ENCODE results near the gene BORCS6. TPM values are rescaled to one million over a fixed set of nuclear protein-coding genes. Genes with fewer than 3 reads are reported as not detected.

The BORCS6 gene
- total and polyA plus RNA-seq, 2 experiments from 2014 or later = 1.8 to 7.1 TPM

DNA sequence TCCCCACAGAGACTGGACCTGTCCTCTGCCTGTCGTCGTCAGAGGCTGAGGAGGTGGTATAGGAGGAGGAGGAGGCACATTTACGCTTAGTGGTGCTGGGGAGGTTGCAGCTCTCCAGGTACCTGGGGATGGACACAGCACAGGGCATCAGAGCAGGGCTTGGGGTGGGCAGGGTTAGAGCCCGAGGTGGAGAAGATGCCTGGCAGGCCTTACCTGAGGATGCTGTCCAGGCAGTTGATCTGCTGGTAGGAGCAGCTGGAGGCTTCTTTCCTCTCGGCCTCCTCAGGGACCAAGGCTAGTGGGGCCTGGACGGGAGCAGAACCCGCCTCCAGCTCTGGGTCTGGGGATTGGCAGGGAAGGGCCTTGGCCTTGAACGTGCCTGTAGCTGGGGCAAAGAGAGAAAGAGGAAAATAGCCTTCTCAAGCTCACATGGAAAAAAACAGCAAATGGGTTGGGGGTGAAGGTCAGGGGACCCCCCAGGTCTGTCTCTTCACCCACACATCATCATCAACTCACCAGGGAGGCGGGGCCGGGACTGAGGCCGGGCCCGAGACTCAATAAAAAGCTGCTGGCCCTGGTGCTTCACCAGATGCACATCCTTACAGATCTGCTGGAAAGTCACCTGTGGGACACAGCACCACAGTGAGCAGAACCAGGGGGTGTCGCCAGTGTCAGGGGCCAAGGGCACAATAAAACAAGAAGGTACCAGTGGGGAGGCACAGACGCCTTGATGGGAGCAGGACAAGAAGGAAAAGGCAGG lies 43.4 kb downstream of the BORCS6 start:
- Mint-ChIP-seq H3K27me3 (ENCODE audit: insufficient read depth, low read depth, poor library complexity) (peaks cover 9% of the 10 kb centered on the region), H3K4me1 (no peaks in the 10 kb centered on the region), H3K4me3 (no peak overlapping the region), H3K9me3 (no peaks in the 10 kb centered on the region), H3K27ac (no peak overlapping the region), H3K36me3 (ENCODE audit: low read depth) (peaks cover 43% of the 10 kb centered on the region)
- no peaks in the 10 kb centered on the region; the same call in 1 of the 2 replicates for H3K36me3 ChIP-seq (ENCODE audit: insufficient read depth)
- DNase-seq (ENCODE audit: low spot score) (no peak), ATAC-seq (no peak)
- peaks cover 11% of the 10 kb centered on the region; the same call in 1 of the 2 replicates for H3F3A ChIP-seq (replicated peaks; ENCODE audit: low read depth)
- H3K4me1 ChIP-seq (ENCODE audit: insufficient read depth) = no peaks in the 10 kb centered on the region
- TF ChIP-seq, protein P1, sequence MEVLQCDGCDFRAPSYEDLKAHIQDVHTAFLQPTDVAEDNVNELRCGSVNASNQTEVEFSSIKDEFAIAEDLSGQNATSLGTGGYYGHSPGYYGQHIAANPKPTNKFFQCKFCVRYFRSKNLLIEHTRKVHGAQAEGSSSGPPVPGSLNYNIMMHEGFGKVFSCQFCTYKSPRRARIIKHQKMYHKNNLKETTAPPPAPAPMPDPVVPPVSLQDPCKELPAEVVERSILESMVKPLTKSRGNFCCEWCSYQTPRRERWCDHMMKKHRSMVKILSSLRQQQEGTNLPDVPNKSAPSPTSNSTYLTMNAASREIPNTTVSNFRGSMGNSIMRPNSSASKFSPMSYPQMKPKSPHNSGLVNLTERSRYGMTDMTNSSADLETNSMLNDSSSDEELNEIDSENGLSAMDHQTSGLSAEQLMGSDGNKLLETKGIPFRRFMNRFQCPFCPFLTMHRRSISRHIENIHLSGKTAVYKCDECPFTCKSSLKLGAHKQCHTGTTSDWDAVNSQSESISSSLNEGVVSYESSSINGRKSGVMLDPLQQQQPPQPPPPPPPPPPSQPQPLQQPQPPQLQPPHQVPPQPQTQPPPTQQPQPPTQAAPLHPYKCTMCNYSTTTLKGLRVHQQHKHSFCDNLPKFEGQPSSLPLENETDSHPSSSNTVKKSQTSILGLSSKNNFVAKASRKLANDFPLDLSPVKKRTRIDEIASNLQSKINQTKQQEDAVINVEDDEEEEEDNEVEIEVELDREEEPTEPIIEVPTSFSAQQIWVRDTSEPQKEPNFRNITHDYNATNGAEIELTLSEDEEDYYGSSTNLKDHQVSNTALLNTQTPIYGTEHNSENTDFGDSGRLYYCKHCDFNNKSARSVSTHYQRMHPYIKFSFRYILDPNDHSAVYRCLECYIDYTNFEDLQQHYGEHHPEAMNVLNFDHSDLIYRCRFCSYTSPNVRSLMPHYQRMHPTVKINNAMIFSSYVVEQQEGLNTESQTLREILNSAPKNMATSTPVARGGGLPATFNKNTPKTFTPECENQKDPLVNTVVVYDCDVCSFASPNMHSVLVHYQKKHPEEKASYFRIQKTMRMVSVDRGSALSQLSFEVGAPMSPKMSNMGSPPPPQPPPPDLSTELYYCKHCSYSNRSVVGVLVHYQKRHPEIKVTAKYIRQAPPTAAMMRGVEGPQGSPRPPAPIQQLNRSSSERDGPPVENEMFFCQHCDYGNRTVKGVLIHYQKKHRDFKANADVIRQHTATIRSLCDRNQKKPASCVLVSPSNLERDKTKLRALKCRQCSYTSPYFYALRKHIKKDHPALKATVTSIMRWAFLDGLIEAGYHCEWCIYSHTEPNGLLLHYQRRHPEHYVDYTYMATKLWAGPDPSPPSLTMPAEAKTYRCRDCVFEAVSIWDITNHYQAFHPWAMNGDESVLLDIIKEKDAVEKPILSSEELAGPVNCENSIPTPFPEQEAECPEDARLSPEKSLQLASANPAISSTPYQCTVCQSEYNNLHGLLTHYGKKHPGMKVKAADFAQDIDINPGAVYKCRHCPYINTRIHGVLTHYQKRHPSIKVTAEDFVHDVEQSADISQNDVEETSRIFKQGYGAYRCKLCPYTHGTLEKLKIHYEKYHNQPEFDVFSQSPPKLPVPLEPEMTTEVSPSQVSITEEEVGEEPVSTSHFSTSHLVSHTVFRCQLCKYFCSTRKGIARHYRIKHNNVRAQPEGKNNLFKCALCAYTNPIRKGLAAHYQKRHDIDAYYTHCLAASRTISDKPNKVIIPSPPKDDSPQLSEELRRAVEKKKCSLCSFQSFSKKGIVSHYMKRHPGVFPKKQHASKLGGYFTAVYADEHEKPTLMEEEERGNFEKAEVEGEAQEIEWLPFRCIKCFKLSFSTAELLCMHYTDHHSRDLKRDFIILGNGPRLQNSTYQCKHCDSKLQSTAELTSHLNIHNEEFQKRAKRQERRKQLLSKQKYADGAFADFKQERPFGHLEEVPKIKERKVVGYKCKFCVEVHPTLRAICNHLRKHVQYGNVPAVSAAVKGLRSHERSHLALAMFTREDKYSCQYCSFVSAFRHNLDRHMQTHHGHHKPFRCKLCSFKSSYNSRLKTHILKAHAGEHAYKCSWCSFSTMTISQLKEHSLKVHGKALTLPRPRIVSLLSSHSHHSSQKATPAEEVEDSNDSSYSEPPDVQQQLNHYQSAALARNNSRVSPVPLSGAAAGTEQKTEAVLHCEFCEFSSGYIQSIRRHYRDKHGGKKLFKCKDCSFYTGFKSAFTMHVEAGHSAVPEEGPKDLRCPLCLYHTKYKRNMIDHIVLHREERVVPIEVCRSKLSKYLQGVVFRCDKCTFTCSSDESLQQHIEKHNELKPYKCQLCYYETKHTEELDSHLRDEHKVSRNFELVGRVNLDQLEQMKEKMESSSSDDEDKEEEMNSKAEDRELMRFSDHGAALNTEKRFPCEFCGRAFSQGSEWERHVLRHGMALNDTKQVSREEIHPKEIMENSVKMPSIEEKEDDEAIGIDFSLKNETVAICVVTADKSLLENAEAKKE (CRISPR knock-in tag; IDR thresholded peaks at IDR 0.05) = no peak
- no peak for TF ChIP-seq POLR2AphosphoS5 (IDR thresholded peaks at IDR 0.05; ENCODE audit: low read depth)
- TF ChIP-seq ZNF331 (CRISPR knock-in tag; IDR thresholded peaks at IDR 0.05; ENCODE audit: low read depth) = no peak
- no peak for TF ChIP-seq EZH2phosphoT487 (IDR thresholded peaks at IDR 0.05; ENCODE audit: unreplicated experiment)
- TF ChIP-seq, protein P2, sequence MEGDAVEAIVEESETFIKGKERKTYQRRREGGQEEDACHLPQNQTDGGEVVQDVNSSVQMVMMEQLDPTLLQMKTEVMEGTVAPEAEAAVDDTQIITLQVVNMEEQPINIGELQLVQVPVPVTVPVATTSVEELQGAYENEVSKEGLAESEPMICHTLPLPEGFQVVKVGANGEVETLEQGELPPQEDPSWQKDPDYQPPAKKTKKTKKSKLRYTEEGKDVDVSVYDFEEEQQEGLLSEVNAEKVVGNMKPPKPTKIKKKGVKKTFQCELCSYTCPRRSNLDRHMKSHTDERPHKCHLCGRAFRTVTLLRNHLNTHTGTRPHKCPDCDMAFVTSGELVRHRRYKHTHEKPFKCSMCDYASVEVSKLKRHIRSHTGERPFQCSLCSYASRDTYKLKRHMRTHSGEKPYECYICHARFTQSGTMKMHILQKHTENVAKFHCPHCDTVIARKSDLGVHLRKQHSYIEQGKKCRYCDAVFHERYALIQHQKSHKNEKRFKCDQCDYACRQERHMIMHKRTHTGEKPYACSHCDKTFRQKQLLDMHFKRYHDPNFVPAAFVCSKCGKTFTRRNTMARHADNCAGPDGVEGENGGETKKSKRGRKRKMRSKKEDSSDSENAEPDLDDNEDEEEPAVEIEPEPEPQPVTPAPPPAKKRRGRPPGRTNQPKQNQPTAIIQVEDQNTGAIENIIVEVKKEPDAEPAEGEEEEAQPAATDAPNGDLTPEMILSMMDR (conservative IDR thresholded peaks at IDR 0.05; ENCODE audit: low read depth in 2 of 2) = no peak
- no peak for TF ChIP-seq JUNB (IDR thresholded peaks at IDR 0.05; ENCODE audit: unreplicated experiment)
- TF ChIP-seq ZNF114 (CRISPR knock-in tag; IDR thresholded peaks at IDR 0.05) = no peak
- no peak for TF ChIP-seq NANOG (IDR thresholded peaks at IDR 0.05; ENCODE audit: borderline replicate concordance)
- TF ChIP-seq STAT1 (IDR thresholded peaks at IDR 0.05; ENCODE audit: unreplicated experiment) = no peak
- no peak for TF ChIP-seq EZH2 (IDR thresholded peaks at IDR 0.05; ENCODE audit: low read depth, unreplicated experiment)
- no peak for TF ChIP-seq CREB1 (CRISPR knock-in tag; IDR thresholded peaks at IDR 0.05; ENCODE audit: low read depth)
- TF ChIP-seq, protein P3, sequence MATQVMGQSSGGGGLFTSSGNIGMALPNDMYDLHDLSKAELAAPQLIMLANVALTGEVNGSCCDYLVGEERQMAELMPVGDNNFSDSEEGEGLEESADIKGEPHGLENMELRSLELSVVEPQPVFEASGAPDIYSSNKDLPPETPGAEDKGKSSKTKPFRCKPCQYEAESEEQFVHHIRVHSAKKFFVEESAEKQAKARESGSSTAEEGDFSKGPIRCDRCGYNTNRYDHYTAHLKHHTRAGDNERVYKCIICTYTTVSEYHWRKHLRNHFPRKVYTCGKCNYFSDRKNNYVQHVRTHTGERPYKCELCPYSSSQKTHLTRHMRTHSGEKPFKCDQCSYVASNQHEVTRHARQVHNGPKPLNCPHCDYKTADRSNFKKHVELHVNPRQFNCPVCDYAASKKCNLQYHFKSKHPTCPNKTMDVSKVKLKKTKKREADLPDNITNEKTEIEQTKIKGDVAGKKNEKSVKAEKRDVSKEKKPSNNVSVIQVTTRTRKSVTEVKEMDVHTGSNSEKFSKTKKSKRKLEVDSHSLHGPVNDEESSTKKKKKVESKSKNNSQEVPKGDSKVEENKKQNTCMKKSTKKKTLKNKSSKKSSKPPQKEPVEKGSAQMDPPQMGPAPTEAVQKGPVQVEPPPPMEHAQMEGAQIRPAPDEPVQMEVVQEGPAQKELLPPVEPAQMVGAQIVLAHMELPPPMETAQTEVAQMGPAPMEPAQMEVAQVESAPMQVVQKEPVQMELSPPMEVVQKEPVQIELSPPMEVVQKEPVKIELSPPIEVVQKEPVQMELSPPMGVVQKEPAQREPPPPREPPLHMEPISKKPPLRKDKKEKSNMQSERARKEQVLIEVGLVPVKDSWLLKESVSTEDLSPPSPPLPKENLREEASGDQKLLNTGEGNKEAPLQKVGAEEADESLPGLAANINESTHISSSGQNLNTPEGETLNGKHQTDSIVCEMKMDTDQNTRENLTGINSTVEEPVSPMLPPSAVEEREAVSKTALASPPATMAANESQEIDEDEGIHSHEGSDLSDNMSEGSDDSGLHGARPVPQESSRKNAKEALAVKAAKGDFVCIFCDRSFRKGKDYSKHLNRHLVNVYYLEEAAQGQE (IDR thresholded peaks at IDR 0.05; ENCODE audit: unreplicated experiment) = no peak
- TF ChIP-seq, protein P4, sequence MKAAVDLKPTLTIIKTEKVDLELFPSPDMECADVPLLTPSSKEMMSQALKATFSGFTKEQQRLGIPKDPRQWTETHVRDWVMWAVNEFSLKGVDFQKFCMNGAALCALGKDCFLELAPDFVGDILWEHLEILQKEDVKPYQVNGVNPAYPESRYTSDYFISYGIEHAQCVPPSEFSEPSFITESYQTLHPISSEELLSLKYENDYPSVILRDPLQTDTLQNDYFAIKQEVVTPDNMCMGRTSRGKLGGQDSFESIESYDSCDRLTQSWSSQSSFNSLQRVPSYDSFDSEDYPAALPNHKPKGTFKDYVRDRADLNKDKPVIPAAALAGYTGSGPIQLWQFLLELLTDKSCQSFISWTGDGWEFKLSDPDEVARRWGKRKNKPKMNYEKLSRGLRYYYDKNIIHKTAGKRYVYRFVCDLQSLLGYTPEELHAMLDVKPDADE (IDR thresholded peaks at IDR 0.05) = no peak
- H3K27me3 ChIP-seq (ENCODE audit: insufficient read depth) = no peaks in the 10 kb centered on the region
- no peak overlapping the region for H3K27ac ChIP-seq (ENCODE audit: low read depth)
- no peak overlapping the region for H2AFZ ChIP-seq
- no peaks in the 10 kb centered on the region; the same call in 1 of the 2 replicates for H4K20me1 ChIP-seq (replicated peaks; ENCODE audit: insufficient read depth)
- no peaks in the 10 kb centered on the region for H3K9me2 ChIP-seq (ENCODE audit: insufficient read depth)
- peaks cover 4% of the 10 kb centered on the region; the same call in 1 of the 2 replicates for H3K79me2 ChIP-seq (replicated peaks; ENCODE audit: insufficient read depth)
- H3K4me2 ChIP-seq = no peak overlapping the region
- no peak overlapping the region for H3K4me3 ChIP-seq

Data from GM23338 (cell line).